Activated B cell treated with CpG ODN at 0.5 μM for 24 hours (primary cell): ENCODE data around the gene NOTCH4. TPM values are rescaled to one million over a fixed set of nuclear protein-coding genes. Genes with fewer than 3 reads are reported as not detected.
A peak's percentile ranks its signal among the peaks of the same experiment; 100 is the strongest.
"Not testable (repeated sequence)": the region's sequence is repeated elsewhere in the genome, so short reads cannot be mapped to it uniquely, and the experiment has no call there.

Experiments used
- ATAC-seq: fragments of 200-7000 bp; cut with Tn5 transposase; one replicate; pipeline ENCODE4 v1.10.0; 2021; ENCODE audit warnings: low read depth, mild to moderate bottlenecking, moderate library complexity
- CTCF ChIA-PET: fragments of 350-600 bp; sonication (Branson Sonifier 250); formaldehyde crosslinking; loops from one replicate; lab custom pipeline; 2021; ENCODE audit warnings: antibody characterized with exemption; lab: Charles Lee
- POLR2A ChIA-PET: fragments of 350-600 bp; sonication (Branson Sonifier 250); formaldehyde crosslinking; loops from one replicate; lab custom pipeline; 2021; ENCODE audit warnings: antibody characterized with exemption; lab: Charles Lee
- DNase-seq: peaks from one replicate; pipeline ENCODE4 v3.0.0; 2022
- H3K27ac Mint-ChIP-seq: one replicate; pipeline ENCODE4 v1.8.0; 2020; ENCODE audit warnings: mixed read lengths
- H3K27me3 Mint-ChIP-seq: one replicate; pipeline ENCODE4 v1.8.0; 2021; ENCODE audit warnings: mixed read lengths
- H3K36me3 Mint-ChIP-seq: one replicate; pipeline ENCODE4 v1.8.0; 2021; ENCODE audit warnings: low read depth, mixed read lengths
- H3K4me1 Mint-ChIP-seq: one replicate; pipeline ENCODE4 v1.8.0; 2021; ENCODE audit warnings: mixed read lengths
- H3K4me3 Mint-ChIP-seq: one replicate; pipeline ENCODE4 v1.8.0; 2020; ENCODE audit warnings: mild to moderate bottlenecking, mixed read lengths
- H3K9me3 Mint-ChIP-seq: one replicate; pipeline ENCODE4 v1.8.0; 2020; ENCODE audit warnings: mixed read lengths
- CTCF ChIP-seq: fragments of 200-600 bp; IDR thresholded peaks from one replicate; pipeline ENCODE4 v1.8.0; 2022; ENCODE audit warnings: antibody characterized with exemption, mild to moderate bottlenecking
- intact Hi-C: fragments of 100-400 bp; cut with micrococcal nuclease; formaldehyde crosslinking; loops from one replicate; pipeline ENCODE4 v1.15.1; 2024
- total RNA-seq: library from RNA; stranded (reverse); gene quantifications from 2 replicates; pipeline ENCODE4 v1.2.3, GENCODE V29; 2022

The NOTCH4 gene
- total RNA-seq, 1 donor from 2014 or later: 3.3 TPM

DNA sequence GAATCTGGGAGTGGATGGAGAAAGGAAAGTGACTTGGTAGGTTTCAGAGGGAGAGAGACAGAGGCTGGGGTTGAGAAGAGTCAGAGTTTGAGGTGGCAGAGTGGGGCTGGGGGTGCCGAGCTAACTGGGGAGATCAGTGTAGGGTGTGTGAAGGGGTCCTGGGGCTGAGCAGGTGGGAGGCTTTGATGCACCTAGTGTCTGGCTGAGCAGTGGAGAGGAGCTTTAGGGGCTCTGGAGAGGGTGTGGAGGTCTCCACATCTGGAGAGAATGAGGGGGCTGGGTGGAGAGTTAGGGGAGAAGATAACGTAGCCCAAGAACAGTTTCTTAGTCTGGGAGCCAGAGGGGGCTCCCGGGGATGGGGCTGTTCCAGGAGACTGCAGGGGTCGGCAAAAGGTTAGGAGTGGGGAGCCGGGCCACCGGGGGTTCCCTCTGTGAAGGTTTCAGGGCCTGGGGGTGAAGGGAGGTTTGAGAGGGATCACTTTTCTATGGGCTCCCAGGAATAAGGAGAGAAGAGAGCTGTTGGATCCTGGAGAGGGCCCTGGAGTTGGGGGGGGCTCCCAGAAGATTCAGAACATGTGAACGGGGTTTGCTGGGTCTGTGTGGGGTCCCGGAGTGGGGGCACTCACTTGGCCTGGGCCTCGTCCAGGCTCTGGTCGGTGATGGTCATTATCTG lies 34.7 kb downstream of the NOTCH4 start:
- intact Hi-C loops: no loop called here
- peaks cover 76% of the 10 kb centered on the region for H3K4me1 Mint-ChIP-seq
- TF ChIP-seq CTCF: no peak
- H3K9me3 Mint-ChIP-seq: no peaks in the 10 kb centered on the region
- peaks cover 59% of the 10 kb centered on the region for H3K36me3 Mint-ChIP-seq
- DNase-seq: no peak
- H3K27ac Mint-ChIP-seq: peak overlapping the region; percentile 83
- H3K27me3 Mint-ChIP-seq: no peaks in the 10 kb centered on the region
- peak overlapping the region; percentile 91 for H3K4me3 Mint-ChIP-seq
- POLR2A ChIA-PET: interaction anchor here (0.9 to 5.2 kb wide), 6 partner anchors 11 to 1088 kb away, joined by 3 to 102 read pairs (median 3); partner anchors contain the start of genes AGPAT1, ATF6B, FKBPL and RNF5
- no peak for ATAC-seq
- CTCF ChIA-PET: no interaction called here

GRCh38 chr6:32188381-32189068 lies 35.3 kb downstream of the NOTCH4 start:
- Mint-ChIP-seq H3K27me3 (no peaks in the 10 kb centered on the region), H3K9me3 (no peaks in the 10 kb centered on the region), H3K27ac (peak overlapping the region; percentile 83), H3K4me3 (peak overlapping the region; percentile 91), H3K36me3 (peaks cover 64% of the 10 kb centered on the region), H3K4me1 (peaks cover 69% of the 10 kb centered on the region)
- intact Hi-C loops: no loop called here
- ChIA-PET POLR2A (interaction anchor here (0.6 to 5.2 kb wide), 4 partner anchors 10 to 783 kb away, joined by 3 to 102 read pairs (median 3); partner anchors contain the start of genes AGPAT1 and RNF5), CTCF (interaction anchor here (1.3 kb wide), 1 partner anchor 69 kb away, joined by 3 read pairs; no protein-coding TSS in a partner anchor)
- ATAC-seq: no peak
- no peak for TF ChIP-seq CTCF
- no peak for DNase-seq

- H3K27me3 Mint-ChIP-seq, H3K9me3 Mint-ChIP-seq, ATAC-seq, intact Hi-C loops, DNase-seq: not testable (repeated sequence)
- ChIA-PET CTCF (interaction anchor here (0.7 to 1.3 kb wide), 2 partner anchors 69 to 519 kb away, joined by 3 read pairs; no protein-coding TSS in a partner anchor), POLR2A (interaction anchor here (0.6 to 1.4 kb wide), 6 partner anchors 8 to 888 kb away, joined by 3 to 8 read pairs (median 4); partner anchors contain the start of genes FKBPL and HLA-DPB1)
- H3K4me1 Mint-ChIP-seq: peaks cover 62% of the 10 kb centered on the region
- peak overlapping the region; percentile 77 for H3K27ac Mint-ChIP-seq
- H3K36me3 Mint-ChIP-seq: peaks cover 70% of the 10 kb centered on the region
- H3K4me3 Mint-ChIP-seq: peak overlapping the region; percentile 91
These were observed 36.0 kb downstream of the NOTCH4 start for GRCh38 chr6:32187725-32188380.

DNA sequence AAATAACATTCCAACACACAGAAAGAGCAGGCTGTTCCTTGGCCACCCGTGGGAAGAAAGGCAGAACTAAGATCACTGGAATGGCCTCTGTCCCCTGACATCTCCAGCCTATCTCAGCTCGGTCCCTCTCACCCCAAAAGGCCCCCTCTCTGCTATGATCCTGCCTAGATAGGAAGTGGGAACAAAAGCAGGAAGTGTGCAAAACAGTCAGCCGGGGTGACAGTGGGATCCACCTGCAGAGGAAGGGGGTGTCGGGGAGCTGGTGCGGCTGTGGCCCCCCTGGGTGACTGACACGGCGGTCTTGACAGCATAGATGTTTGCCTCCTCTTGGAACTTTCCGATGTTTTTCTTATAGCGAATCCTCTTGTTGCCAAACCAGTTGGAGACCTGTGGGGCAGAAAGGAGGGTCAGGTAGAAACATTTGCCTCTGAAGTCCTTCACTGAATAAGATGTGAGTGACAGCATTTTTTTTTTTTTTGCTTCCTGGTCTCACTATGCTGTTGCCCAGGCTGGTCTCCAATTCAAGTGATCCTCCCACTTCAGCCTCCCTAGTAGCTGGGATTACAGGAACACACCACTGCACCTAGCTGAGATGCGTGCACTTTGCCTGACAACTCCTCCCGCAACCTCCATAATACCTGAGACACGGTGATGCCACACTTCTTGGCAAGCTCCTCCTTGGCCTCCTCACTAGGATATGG lies 36.7 kb downstream of the NOTCH4 start:
- intact Hi-C loops: no loop called here
- DNase-seq (no peak), ATAC-seq (no peak)
- no peak for TF ChIP-seq CTCF
- Mint-ChIP-seq H3K36me3 (peaks cover 70% of the 10 kb centered on the region), H3K27ac (peak overlapping the region; percentile 77), H3K27me3 (no peaks in the 10 kb centered on the region), H3K4me3 (peak overlapping the region; percentile 8), H3K9me3 (no peaks in the 10 kb centered on the region), H3K4me1 (peaks cover 56% of the 10 kb centered on the region)
- CTCF ChIA-PET: interaction anchor here (0.7 to 1.3 kb wide), 2 partner anchors 68 to 520 kb away, joined by 3 read pairs; no protein-coding TSS in a partner anchor
- POLR2A ChIA-PET: interaction anchor here (0.7 to 1.4 kb wide), 4 partner anchors 8 to 889 kb away, joined by 3 to 8 read pairs (median 4); partner anchors contain the start of genes FKBPL and HLA-DPB1

GRCh38 chr6:32186151-32186840 lies 37.6 kb downstream of the NOTCH4 start:
- ATAC-seq, DNase-seq, H3K27me3 Mint-ChIP-seq, CTCF ChIA-PET, intact Hi-C loops, H3K9me3 Mint-ChIP-seq: not testable (repeated sequence)
- Mint-ChIP-seq H3K36me3 (peaks cover 72% of the 10 kb centered on the region), H3K27ac (peak overlapping the region; percentile 77), H3K4me1 (peaks cover 49% of the 10 kb centered on the region), H3K4me3 (peak overlapping the region; percentile 36)
- POLR2A ChIA-PET: interaction anchor here (0.7 to 1.4 kb wide), 3 partner anchors 10 to 34 kb away, joined by 5 to 8 read pairs (median 5); no protein-coding TSS in a partner anchor

- ATAC-seq: peak; percentile 10
- H3K9me3 Mint-ChIP-seq, DNase-seq, intact Hi-C loops, H3K27me3 Mint-ChIP-seq, CTCF ChIA-PET: not testable (repeated sequence)
- Mint-ChIP-seq H3K4me3 (peak overlapping the region; percentile 36), H3K27ac (peak overlapping the region; percentile 77), H3K36me3 (peaks cover 74% of the 10 kb centered on the region), H3K4me1 (peaks cover 45% of the 10 kb centered on the region)
- POLR2A ChIA-PET: interaction anchor here (0.6 to 1.2 kb wide), 3 partner anchors 9 to 1133 kb away, joined by 3 to 5 read pairs (median 5); no protein-coding TSS in a partner anchor
These were observed 38.2 kb downstream of the NOTCH4 start for GRCh38 chr6:32185681-32186131.
